Gastrocnemius medialis (tissue), 4 donors: Measurements from ENCODE around the gene KIF21B. TPM values are rescaled to one million over a fixed set of nuclear protein-coding genes. Genes with fewer than 3 reads are reported as not detected.

Source experiments
- ATAC-seq, 2 donors: fragments of 150-250 bp; one replicate each; pipeline ENCODE4 v1.9.1; 2016
- DNase-seq, 2 donors: peaks; one replicate each; pipeline ENCODE4 v3.0.0-alpha.2; 2019
- H3K27ac ChIP-seq, 4 donors: fragments of 200-600 bp; sonication (generic); 1 replicate in 1 of 4; 2 replicates in 3 of 4; pipeline ENCODE4 v1.5.1; 2016 to 2018; ENCODE audit warnings: mild to moderate bottlenecking in 2 of 4, moderate library complexity in 1 of 4
- H3K27me3 ChIP-seq, 3 donors: fragments of 200-600 bp; sonication (generic) in 2 of 3; 1 replicate in 1 of 3; 2 replicates in 2 of 3; pipeline versions ENCODE4 v1.5.1 to v1.6.0; 2016 to 2019; ENCODE audit warnings: mild to moderate bottlenecking in 1 of 3, moderate library complexity in 1 of 3
- H3K36me3 ChIP-seq, 2 donors: fragments of 200-600 bp; sonication (generic) in 1 of 2; one replicate each; pipeline ENCODE4 v1.5.1; 2017 to 2018
- H3K4me1 ChIP-seq, 2 donors: fragments of 200-600 bp; sonication (generic) in 1 of 2; one replicate each; pipeline ENCODE4 v1.5.1; 2016 to 2017; ENCODE audit warnings: mild to moderate bottlenecking in 2 of 2
- H3K4me3 ChIP-seq, 4 donors: fragments of 200-600 bp; sonication (generic) in 3 of 4; 1 replicate in 1 of 4; 2 replicates in 3 of 4; pipeline ENCODE4 v1.5.1; 2016 to 2019; ENCODE audit warnings: mild to moderate bottlenecking in 2 of 4
- H3K9me3 ChIP-seq, 3 donors: fragments of 200-600 bp; sonication (generic) in 2 of 3; 1 replicate in 1 of 3; 2 replicates in 2 of 3; pipeline ENCODE4 v1.5.1; 2016 to 2019
- POLR2A ChIP-seq, 2 donors: fragments of 450-650 bp; IDR thresholded peaks; one replicate each; pipeline ENCODE4 v1.6.1; 2017; ENCODE audit warnings: antibody characterized with exemption in 2 of 2, mild to moderate bottlenecking in 2 of 2, moderate library complexity in 2 of 2
- in situ Hi-C, 4 donors: fragments of 200-750 bp; cut with MboI; loops; one replicate each; pipeline versions ENCODE4 v1.15.0 to v1.8.0; 2017; ENCODE audit warnings: low sequenced_read_pairs in 4 of 4
- intact Hi-C: fragments of 100-400 bp; cut with DNase I; formaldehyde crosslinking; loops from one replicate; pipeline ENCODE4 v1.15.1; 2023; ENCODE audit warnings: low total_unique reads
- total RNA-seq, 4 donors: library from RNA; depleted of rRNA; stranded (reverse); fragments of >200 nt; gene quantifications; one replicate each; pipeline versions ENCODE4 v1.1.0 to v1.2.3, GENCODE V29; 2016
- TF ChIP-seq, protein P1 (sequence below), 5 experiments: fragments of 450-650 bp in 3 of 5; fragments of 200-600 bp in 2 of 5; sonication (generic) in 2 of 5; IDR thresholded peaks in 4 of 5; conservative IDR thresholded peaks in 1 of 5; 1 replicate in 4 of 5; 2 replicates in 1 of 5; pipeline ENCODE4 v1.5.1; 2016 to 2019; ENCODE audit warnings: antibody characterized with exemption in 5 of 5, mild to moderate bottlenecking in 3 of 5, moderate library complexity in 3 of 5

The KIF21B gene
- total RNA-seq, 4 donors from 2014 or later = 0.23 to 0.49 (median 0.36) TPM

DNA sequence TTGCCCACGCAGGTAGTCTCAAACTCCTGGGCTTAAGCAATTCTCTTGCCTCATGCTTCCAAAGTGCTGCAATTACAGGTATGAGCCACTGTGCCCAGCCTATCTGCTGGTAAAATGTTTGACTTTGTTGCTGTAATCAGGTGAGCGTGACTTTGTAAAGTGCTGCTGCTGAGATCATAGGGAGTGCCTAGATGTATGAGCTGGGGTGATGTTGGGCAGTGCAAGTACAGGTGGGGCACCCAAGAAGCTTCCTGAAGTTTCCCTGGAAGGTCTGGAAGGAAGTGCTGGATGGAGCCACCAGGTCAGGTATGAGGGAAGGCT lies 43.1 kb downstream of the KIF21B start:
- intact Hi-C loops (no loop called here), in situ Hi-C loops (no loop called here)
- Histone ChIP-seq H3K4me1 (no peaks in the 10 kb centered on the region), H3K36me3 (no peaks in the 10 kb centered on the region), H3K27me3 (no peaks in the 10 kb centered on the region), H3K9me3 (no peaks in the 10 kb centered on the region), H3K4me3 (no peak overlapping the region), H3K27ac (no peak overlapping the region)
- ATAC-seq = no peak
- DNase-seq = no peak
- TF ChIP-seq, protein P1, sequence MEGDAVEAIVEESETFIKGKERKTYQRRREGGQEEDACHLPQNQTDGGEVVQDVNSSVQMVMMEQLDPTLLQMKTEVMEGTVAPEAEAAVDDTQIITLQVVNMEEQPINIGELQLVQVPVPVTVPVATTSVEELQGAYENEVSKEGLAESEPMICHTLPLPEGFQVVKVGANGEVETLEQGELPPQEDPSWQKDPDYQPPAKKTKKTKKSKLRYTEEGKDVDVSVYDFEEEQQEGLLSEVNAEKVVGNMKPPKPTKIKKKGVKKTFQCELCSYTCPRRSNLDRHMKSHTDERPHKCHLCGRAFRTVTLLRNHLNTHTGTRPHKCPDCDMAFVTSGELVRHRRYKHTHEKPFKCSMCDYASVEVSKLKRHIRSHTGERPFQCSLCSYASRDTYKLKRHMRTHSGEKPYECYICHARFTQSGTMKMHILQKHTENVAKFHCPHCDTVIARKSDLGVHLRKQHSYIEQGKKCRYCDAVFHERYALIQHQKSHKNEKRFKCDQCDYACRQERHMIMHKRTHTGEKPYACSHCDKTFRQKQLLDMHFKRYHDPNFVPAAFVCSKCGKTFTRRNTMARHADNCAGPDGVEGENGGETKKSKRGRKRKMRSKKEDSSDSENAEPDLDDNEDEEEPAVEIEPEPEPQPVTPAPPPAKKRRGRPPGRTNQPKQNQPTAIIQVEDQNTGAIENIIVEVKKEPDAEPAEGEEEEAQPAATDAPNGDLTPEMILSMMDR (IDR thresholded peaks at IDR 0.05 in 4 of 5, conservative IDR thresholded peaks at IDR 0.05 in 1 of 5) = no peak
- no peak for TF ChIP-seq POLR2A (IDR thresholded peaks at IDR 0.05)

DNA sequence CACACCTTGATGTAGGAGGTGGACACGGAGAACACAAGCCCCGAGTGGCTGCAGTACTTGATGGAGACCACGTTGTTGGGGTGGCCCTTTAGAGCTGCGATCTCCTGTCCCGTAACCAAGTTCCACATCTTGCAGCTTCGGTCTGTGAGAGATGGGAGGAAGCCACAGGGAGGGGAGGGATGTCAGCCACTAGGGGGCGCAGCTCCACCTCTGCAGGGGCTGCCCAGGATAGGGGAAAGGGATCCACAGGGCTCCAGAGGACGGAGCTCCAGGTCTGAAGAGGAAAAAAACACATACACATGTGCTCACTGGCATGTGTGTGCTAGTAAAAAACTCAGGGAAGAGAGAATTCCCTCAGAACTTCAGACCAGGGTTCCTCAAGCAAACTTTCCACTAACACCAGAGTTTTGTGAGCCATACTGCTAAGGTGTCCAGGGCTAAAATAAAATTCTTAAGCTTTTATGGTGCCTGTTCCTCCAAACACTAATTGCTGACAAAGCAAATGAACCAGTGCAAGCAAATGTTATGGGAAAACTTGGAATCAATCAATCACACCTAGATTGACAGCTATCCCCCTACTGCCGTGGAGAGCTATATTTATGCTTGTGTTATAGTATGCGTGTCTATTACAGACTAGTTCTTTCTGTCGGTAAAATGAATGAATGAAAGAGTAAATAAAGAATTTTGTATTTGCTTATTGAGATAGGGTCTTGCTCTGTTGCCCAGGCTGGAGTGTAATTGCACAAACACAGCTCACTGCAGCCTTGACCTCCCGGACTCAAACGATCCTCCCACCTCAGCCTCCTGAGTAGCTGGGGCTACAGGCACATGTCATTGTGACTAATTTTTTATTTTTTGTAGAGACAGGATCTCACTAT lies 43.7 kb downstream of the KIF21B start:
- no peak for ATAC-seq
- H3K9me3 ChIP-seq = no peaks in the 10 kb centered on the region
- H3K4me1 ChIP-seq = no peaks in the 10 kb centered on the region
- H3K27ac ChIP-seq = no peak overlapping the region
- no peak for DNase-seq
- intact Hi-C loops = no loop called here
- H3K36me3 ChIP-seq = no peaks in the 10 kb centered on the region
- no peaks in the 10 kb centered on the region for H3K27me3 ChIP-seq
- in situ Hi-C loops = loop anchor here in 3 of 4 donors (5.0 kb wide), 1 partner anchor 62 kb away; no protein-coding TSS in a partner anchor
- TF ChIP-seq, protein P1 (IDR thresholded peaks at IDR 0.05 in 4 of 5, conservative IDR thresholded peaks at IDR 0.05 in 1 of 5) = peak in 3 of 5 experiments; percentile 18 to 49 (median 25)
- TF ChIP-seq POLR2A (IDR thresholded peaks at IDR 0.05) = no peak
- no peak overlapping the region for H3K4me3 ChIP-seq

DNA sequence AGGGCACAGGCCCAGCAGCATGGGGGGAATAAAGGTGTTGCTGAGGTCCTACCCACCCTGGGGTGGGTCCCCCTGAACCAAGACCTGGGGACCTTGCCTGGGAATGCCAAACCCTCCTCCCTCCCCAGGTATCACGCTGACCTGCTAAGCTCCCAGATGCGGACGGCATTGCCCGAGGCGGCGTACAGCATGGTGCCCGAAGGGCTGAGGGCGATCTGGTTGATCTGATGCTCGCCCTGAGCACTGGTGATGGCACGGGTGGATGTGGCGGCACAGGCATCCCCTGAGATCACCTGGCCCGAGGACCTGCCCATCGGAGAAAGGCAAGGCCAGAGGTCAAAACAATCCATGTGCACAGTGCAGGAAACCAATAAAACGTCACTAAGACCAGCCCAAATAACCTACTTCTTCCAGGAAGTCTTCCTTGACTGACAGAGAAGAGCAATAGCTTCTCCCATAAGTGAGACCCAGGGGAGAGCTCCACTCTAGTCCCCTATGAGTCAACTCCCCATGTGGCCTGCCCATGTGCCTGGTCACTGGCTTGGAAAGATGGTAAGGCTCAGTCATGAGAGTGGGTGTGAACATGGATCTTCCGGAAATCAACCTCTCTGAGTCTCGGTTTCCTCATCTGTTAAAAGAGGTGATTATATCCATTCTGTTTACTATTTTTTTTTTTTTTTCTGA lies 46.3 kb downstream of the KIF21B start:
- no peak overlapping the region for H3K27ac ChIP-seq
- H3K4me3 ChIP-seq = no peak overlapping the region
- DNase-seq (no peak), ATAC-seq (no peak)
- TF ChIP-seq, protein P1 (IDR thresholded peaks at IDR 0.05 in 4 of 5, conservative IDR thresholded peaks at IDR 0.05 in 1 of 5) = no peak
- no peak for TF ChIP-seq POLR2A (IDR thresholded peaks at IDR 0.05)
- H3K9me3 ChIP-seq = no peaks in the 10 kb centered on the region
- no peaks in the 10 kb centered on the region for H3K27me3 ChIP-seq
- intact Hi-C loops (no loop called here), in situ Hi-C loops (loop anchor here in 3 of 4 donors (5.0 kb wide), 1 partner anchor 65 kb away; no protein-coding TSS in a partner anchor)
- H3K36me3 ChIP-seq = no peaks in the 10 kb centered on the region
- peaks cover 0 to under 1% of the 10 kb centered on the region in 2 donors for H3K4me1 ChIP-seq

DNA sequence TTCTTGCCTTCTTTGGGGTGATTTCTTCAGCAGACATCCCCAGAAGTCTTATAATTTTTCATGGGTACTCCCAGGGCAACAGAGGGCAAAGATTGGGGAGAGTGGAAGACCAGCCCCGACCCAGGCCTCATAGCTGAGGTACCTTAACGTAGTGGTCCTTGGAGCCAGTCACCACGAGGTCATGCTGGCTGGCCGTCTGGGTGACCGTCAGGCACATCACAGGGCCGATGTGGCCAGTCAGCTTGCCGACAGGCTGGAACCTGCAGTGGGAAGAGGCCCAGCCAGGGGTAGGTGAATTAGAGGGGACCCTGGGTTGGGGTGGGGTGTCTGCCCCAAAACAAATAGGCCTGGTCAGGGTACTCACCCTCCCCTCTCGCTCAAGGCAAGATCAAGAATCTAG lies 46.9 kb downstream of the KIF21B start:
- H3K4me1 ChIP-seq = peaks cover 0 to 5% of the 10 kb centered on the region in 2 donors
- H3K4me3 ChIP-seq = no peak overlapping the region
- in situ Hi-C loops (loop anchor here in 3 of 4 donors (5.0 kb wide), 1 partner anchor 66 kb away; no protein-coding TSS in a partner anchor), intact Hi-C loops (no loop called here)
- no peaks in the 10 kb centered on the region for H3K9me3 ChIP-seq
- H3K27me3 ChIP-seq = no peaks in the 10 kb centered on the region
- ATAC-seq (no peak), DNase-seq (no peak)
- H3K36me3 ChIP-seq = no peaks in the 10 kb centered on the region
- H3K27ac ChIP-seq = no peak overlapping the region
- no peak for TF ChIP-seq POLR2A (IDR thresholded peaks at IDR 0.05)
- TF ChIP-seq, protein P1 (IDR thresholded peaks at IDR 0.05 in 4 of 5, conservative IDR thresholded peaks at IDR 0.05 in 1 of 5) = no peak
